Stomach (tissue), 9 donors: ENCODE measurements around the gene GOLT1A. TPM values are rescaled to one million over a fixed set of nuclear protein-coding genes. Genes with fewer than 3 reads are reported as not detected.

ENCODE experiments used
- DNase-seq, 2 donors: peaks; one replicate each; pipeline versions ENCODE4 v3.0.0 to v3.0.0-alpha.2; 2013 to 2019
- H3K27ac ChIP-seq, 5 donors: fragments of 200-600 bp in 4 of 5; sonication (generic) in 4 of 5; one replicate each; pipeline ENCODE4 v1.5.1; 2013 to 2019; ENCODE audit warnings: mild to moderate bottlenecking in 1 of 5, moderate library complexity in 1 of 5
- H3K27me3 ChIP-seq, 3 donors: fragments of 200-600 bp; sonication (generic); one replicate each; pipeline ENCODE4 v1.5.1; 2017 to 2019; ENCODE audit warnings: mixed run types in 1 of 3
- H3K36me3 ChIP-seq, 4 donors: fragments of 200-600 bp; sonication (generic); 1 replicate in 3 of 4; 2 replicates in 1 of 4; pipeline ENCODE4 v1.5.1; 2016 to 2019
- H3K4me1 ChIP-seq, 4 donors: fragments of 200-600 bp; sonication (generic); one replicate each; pipeline ENCODE4 v1.5.1; 2016 to 2019
- H3K4me3 ChIP-seq, 4 donors: fragments of 200-600 bp; sonication (generic) in 3 of 4; one replicate each; pipeline ENCODE4 v1.5.1; 2016 to 2019; ENCODE audit warnings: mild to moderate bottlenecking in 1 of 4
- H3K9me3 ChIP-seq, 4 donors: fragments of 200-600 bp; sonication (generic); one replicate each; pipeline ENCODE4 v1.5.1; 2016 to 2019
- CTCF ChIP-seq, 7 experiments: fragments of 450-650 bp in 4 of 7; fragments of 200-600 bp in 3 of 7; sonication (generic) in 3 of 7; IDR thresholded peaks; one replicate each; pipeline ENCODE4 v1.5.1; 2016 to 2019; ENCODE audit warnings: antibody characterized with exemption in 7 of 7, control low read depth in 2 of 7, mild to moderate bottlenecking in 1 of 7
- EP300 ChIP-seq: sonication (generic); formaldehyde crosslinking; IDR thresholded peaks from one replicate; pipeline ENCODE4 v1.6.1; 2017; ENCODE audit warnings: antibody characterized with exemption
- POLR2A ChIP-seq, 4 donors: fragments of 450-650 bp; IDR thresholded peaks; one replicate each; pipeline ENCODE4 v1.6.1; 2016; ENCODE audit warnings: antibody characterized with exemption in 4 of 4, control low read depth in 2 of 4, mild to moderate bottlenecking in 1 of 4, moderate library complexity in 1 of 4
- POLR2AphosphoS5 ChIP-seq, 3 donors: sonication (generic); formaldehyde crosslinking; IDR thresholded peaks; one replicate each; pipeline ENCODE4 v1.6.1; 2016; ENCODE audit warnings: antibody characterized with exemption in 3 of 3
- whole genome bisulfite sequencing, 5 donors: extraction: QIAGEN DNeasy Blood & Tissue Kit in 3 of 5; methylation state at CpG; one replicate each; pipeline versions ENCODE4 v1.1.5 to v1.1.7; 2013 to 2018; 5-methylcytosine and 5-hydroxymethylcytosine counted together
- intact Hi-C: fragments of 100-400 bp; cut with DNase I; formaldehyde crosslinking; loops from one replicate; pipeline ENCODE4 v1.15.1; 2023; ENCODE audit warnings: low total_unique reads
- polyA plus RNA-seq, 3 donors: library from polyadenylated mRNA; stranded (reverse); fragments of 200-250 nt; gene quantifications; one replicate each; pipeline ENCODE4 v1.2.3, GENCODE V29; 2013
- total RNA-seq, 5 donors: library from RNA; depleted of rRNA; stranded (reverse); fragments of >200 nt; gene quantifications; one replicate each; pipeline versions ENCODE4 v1.1.0 to v1.2.3, GENCODE V29; 2014 to 2016
- donor health status: healthy with polysubstance abuse.
- donor health status: Bipolar disorder and iron deficiency.
- donor health status: healthy.

GOLT1A gene
- total and polyA plus RNA-seq, 8 donors = 1.8 to 16.6 (median 6.9) TPM; not detected in 2

- no peak for TF ChIP-seq POLR2AphosphoS5 (IDR thresholded peaks at IDR 0.05)
- TF ChIP-seq POLR2A (IDR thresholded peaks at IDR 0.05) = no peak
- intact Hi-C loops = no loop called here
- Histone ChIP-seq H3K27me3 (peaks cover 0 to 19% (median 6%) of the 10 kb centered on the region in 3 donors), H3K36me3 (no peaks in the 10 kb centered on the region), H3K4me3 (no peak overlapping the region), H3K4me1 (peaks cover 13 to 30% (median 26%) of the 10 kb centered on the region in 4 donors), H3K9me3 (no peaks in the 10 kb centered on the region), H3K27ac (no peak overlapping the region)
- peak in 1 of 2 donors; percentile 36 for DNase-seq
- WGBS, 5 donors = 85 to 87% (median 85%) methylated on average over 12 to 15 of the region's 15 CpGs
These were observed 59.1 kb downstream of the GOLT1A start for GRCh38 chr1:204154568-204155255.

- Histone ChIP-seq H3K4me3 (no peak overlapping the region), H3K27ac (no peak overlapping the region), H3K36me3 (no peaks in the 10 kb centered on the region), H3K4me1 (peaks cover 13 to 31% (median 26%) of the 10 kb centered on the region in 4 donors), H3K27me3 (peaks cover 0 to 19% (median 6%) of the 10 kb centered on the region in 3 donors), H3K9me3 (no peaks in the 10 kb centered on the region)
- intact Hi-C loops = no loop called here
- WGBS, 5 donors = 91 to 95% (median 94%) methylated on average over 5 of the region's 5 CpGs
- TF ChIP-seq CTCF (IDR thresholded peaks at IDR 0.05) (no peak), POLR2AphosphoS5 (IDR thresholded peaks at IDR 0.05) (no peak), EP300 (no peak), POLR2A (IDR thresholded peaks at IDR 0.05) (no peak)
- DNase-seq = no peak
These were observed 60.1 kb downstream of the GOLT1A start for GRCh38 chr1:204153667-204154066.

GRCh38 chr1:204152310-204153044 lies 61.3 kb downstream of the GOLT1A start:
- Histone ChIP-seq H3K27ac (peak overlapping the region in 4 of 5 donors; percentile 29 to 86 (median 46)), H3K27me3 (peaks cover 0 to 19% (median 6%) of the 10 kb centered on the region in 3 donors), H3K4me1 (peaks cover 13 to 31% (median 26%) of the 10 kb centered on the region in 4 donors), H3K4me3 (peak overlapping the region; percentile 67 to 76 (median 72)), H3K9me3 (no peaks in the 10 kb centered on the region), H3K36me3 (no peaks in the 10 kb centered on the region)
- 28 to 71% (median 29%) methylated on average over 9 to 25 of the region's 25 CpGs for WGBS, 5 donors
- DNase-seq = no peak
- TF ChIP-seq POLR2A (IDR thresholded peaks at IDR 0.05) = no peak
- no peak for TF ChIP-seq POLR2AphosphoS5 (IDR thresholded peaks at IDR 0.05)
- TF ChIP-seq CTCF (IDR thresholded peaks at IDR 0.05) = no peak
- TF ChIP-seq EP300 = no peak
- intact Hi-C loops = no loop called here

GRCh38 chr1:204151552-204152309 lies 62.1 kb downstream of the GOLT1A start, which contains the start of gene ETNK2:
Gene ETNK2 (minus strand): TSS chr1:204152044. CDS start chr1:204151852, 192 bp downstream.
- intact Hi-C loops = no loop called here
- peak within 1 kb of the TSS; percentile 67 to 76 (median 72) for H3K4me3 ChIP-seq
- DNase-seq = peak; percentile 39 to 90
- no peaks in the 10 kb centered on the region for H3K9me3 ChIP-seq
- H3K27ac ChIP-seq = peak within 1 kb of the TSS; percentile 8 to 86 (median 70)
- peaks cover 0 to 19% (median 6%) of the 10 kb centered on the region in 3 donors for H3K27me3 ChIP-seq
- peaks cover 13 to 31% (median 26%) of the 10 kb centered on the region in 4 donors for H3K4me1 ChIP-seq
- WGBS, 5 donors = 0 to 2% (median 1%) methylated on average over 23 to 89 of the region's 94 CpGs
- H3K36me3 ChIP-seq = no peaks in the 10 kb centered on the region
- no peak for TF ChIP-seq EP300
- TF ChIP-seq POLR2AphosphoS5 (IDR thresholded peaks at IDR 0.05) = no peak
- TF ChIP-seq CTCF (IDR thresholded peaks at IDR 0.05) = no peak
- TF ChIP-seq POLR2A (IDR thresholded peaks at IDR 0.05) = no peak
